GM12878 (cell line): ENCODE results near the gene ACYP2.

ENCODE experiments used
- BMI1 ChIP-seq: fragments of 450-650 bp; IDR thresholded peaks from 2 replicates; pipeline ENCODE4 v1.6.1; 2016; ENCODE audit warnings: mild to moderate bottlenecking, moderate library complexity, borderline replicate concordance
- CHD2 ChIP-seq: IDR thresholded peaks from 2 replicates; pipeline ENCODE4 v1.6.1; 2011; ENCODE audit warnings: low read depth, low read length, improper control_type of control experiment, borderline replicate concordance
- EZH2 ChIP-seq: IDR thresholded peaks from 2 replicates; pipeline ENCODE4 v1.6.1; 2012; ENCODE audit warnings: low read depth, mild to moderate bottlenecking, control low read depth, inconsistent platforms, low read length, borderline replicate concordance; ENCODE audit not compliant: control insufficient read depth
- RBBP5 ChIP-seq: fragments of 200-600 bp; sonication (generic); conservative IDR thresholded peaks from 2 replicates; pipeline ENCODE4 v1.6.1; 2016
- TF ChIP-seq, protein P1 (sequence below): IDR thresholded peaks from 2 replicates; pipeline ENCODE4 v1.6.1; 2012; ENCODE audit warnings: mild to moderate bottlenecking, low read depth, low read length

DNA sequence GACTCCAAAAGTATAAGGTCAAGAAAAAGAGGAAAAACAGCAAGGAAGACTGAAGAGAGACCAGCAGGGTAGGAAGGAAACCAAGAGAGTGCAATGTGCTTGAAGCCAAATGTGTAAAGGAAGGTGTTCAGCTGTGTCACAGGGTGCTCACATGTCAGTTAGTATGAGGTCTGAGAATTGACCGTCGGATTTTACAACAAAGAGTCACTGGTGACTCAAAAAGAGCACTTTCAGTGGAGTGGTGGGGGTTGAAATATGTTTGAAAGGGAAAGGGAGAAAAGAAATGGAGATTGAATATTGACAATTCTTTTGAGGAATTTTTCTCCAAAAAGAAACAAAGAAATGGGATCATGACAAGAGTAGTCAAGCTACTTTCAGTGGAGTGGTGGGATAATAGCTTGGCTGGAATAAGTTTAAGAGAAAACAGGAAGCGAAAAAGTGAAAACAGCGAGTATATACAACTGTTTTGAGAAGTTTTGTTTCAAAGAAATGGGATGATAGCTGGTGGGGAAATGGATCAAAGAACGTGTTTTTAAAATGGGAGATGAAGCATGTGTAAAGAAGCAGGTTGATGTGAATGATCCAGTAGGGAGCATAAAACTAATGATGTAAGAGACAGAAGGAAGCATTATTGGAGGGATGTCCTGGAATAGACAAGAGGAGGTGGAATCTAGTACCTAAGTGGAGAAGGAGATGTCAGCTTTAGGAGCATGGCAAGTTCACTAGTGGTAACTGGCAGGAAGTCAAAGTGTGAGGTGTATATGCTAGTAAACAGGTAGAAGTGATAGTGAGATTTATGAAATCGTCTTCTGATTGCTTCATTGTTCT, 144.2 kb downstream of the ACYP2 start:
- TF ChIP-seq CHD2 = no peak
- no peak for TF ChIP-seq BMI1
- TF ChIP-seq, protein P1, sequence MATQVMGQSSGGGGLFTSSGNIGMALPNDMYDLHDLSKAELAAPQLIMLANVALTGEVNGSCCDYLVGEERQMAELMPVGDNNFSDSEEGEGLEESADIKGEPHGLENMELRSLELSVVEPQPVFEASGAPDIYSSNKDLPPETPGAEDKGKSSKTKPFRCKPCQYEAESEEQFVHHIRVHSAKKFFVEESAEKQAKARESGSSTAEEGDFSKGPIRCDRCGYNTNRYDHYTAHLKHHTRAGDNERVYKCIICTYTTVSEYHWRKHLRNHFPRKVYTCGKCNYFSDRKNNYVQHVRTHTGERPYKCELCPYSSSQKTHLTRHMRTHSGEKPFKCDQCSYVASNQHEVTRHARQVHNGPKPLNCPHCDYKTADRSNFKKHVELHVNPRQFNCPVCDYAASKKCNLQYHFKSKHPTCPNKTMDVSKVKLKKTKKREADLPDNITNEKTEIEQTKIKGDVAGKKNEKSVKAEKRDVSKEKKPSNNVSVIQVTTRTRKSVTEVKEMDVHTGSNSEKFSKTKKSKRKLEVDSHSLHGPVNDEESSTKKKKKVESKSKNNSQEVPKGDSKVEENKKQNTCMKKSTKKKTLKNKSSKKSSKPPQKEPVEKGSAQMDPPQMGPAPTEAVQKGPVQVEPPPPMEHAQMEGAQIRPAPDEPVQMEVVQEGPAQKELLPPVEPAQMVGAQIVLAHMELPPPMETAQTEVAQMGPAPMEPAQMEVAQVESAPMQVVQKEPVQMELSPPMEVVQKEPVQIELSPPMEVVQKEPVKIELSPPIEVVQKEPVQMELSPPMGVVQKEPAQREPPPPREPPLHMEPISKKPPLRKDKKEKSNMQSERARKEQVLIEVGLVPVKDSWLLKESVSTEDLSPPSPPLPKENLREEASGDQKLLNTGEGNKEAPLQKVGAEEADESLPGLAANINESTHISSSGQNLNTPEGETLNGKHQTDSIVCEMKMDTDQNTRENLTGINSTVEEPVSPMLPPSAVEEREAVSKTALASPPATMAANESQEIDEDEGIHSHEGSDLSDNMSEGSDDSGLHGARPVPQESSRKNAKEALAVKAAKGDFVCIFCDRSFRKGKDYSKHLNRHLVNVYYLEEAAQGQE = no peak
- no peak for TF ChIP-seq EZH2
- TF ChIP-seq RBBP5 = no peak
